H1 (cell line): Measurements from ENCODE around the gene RTTN. TPM values are rescaled to one million over a fixed set of nuclear protein-coding genes. Genes with fewer than 3 reads are reported as not detected.

Experiments used
- CTCF ChIA-PET: fragments of 300-600 bp; sonication (Branson Sonifier 250); formaldehyde crosslinking; loops from one replicate; lab custom pipeline; 2021; ENCODE audit not compliant: partially characterized antibody; lab: Charles Lee
- POLR2A ChIA-PET: fragments of 300-600 bp; sonication (Branson Sonifier 250); formaldehyde crosslinking; loops from one replicate; lab custom pipeline; 2021; ENCODE audit warnings: inconsistent platforms; ENCODE audit not compliant: partially characterized antibody; lab: Charles Lee
- DNase-seq, 2 experiments: peaks; one replicate each; pipeline versions ENCODE4 v3.0.0 to v3.0.0-alpha.2; 2010 to 2022; ENCODE audit warnings: low spot score in 2 of 2, low read depth in 1 of 2, mixed read lengths in 1 of 2
- FAIRE-seq: peaks from 2 replicates; lab custom pipeline; 2011; peaks lifted over from hg19 to GRCh38; lab: Jason Lieb, UNC
- H2AFZ ChIP-seq: 2 replicates; pipeline ENCODE4 v1.8.1; 2012; ENCODE audit warnings: low read length, inconsistent platforms
- H2AK5ac ChIP-seq: 2 replicates; pipeline ENCODE4 v1.6.1; 2013; ENCODE audit warnings: low read depth, low read length
- H2BK120ac ChIP-seq: replicated peaks from 2 replicates; pipeline ENCODE3; 2013; ENCODE audit warnings: low read depth, low read length, inconsistent platforms
- H2BK12ac ChIP-seq: 2 replicates; pipeline ENCODE4 v1.6.1; 2013; ENCODE audit warnings: low read depth, low read length
- H2BK15ac ChIP-seq: 2 replicates; pipeline ENCODE4 v1.6.1; 2013; ENCODE audit warnings: low read length
- H2BK20ac ChIP-seq: 2 replicates; pipeline ENCODE4 v1.6.1; 2013; ENCODE audit warnings: low read length
- H2BK5ac ChIP-seq: 2 replicates; pipeline ENCODE4 v1.6.1; 2013; ENCODE audit warnings: low read depth, low read length
- H3K14ac ChIP-seq: 2 replicates; pipeline ENCODE4 v1.6.1; 2013; ENCODE audit warnings: inconsistent platforms; ENCODE audit not compliant: insufficient read length
- H3K18ac ChIP-seq: 2 replicates; pipeline ENCODE4 v1.6.1; 2013; ENCODE audit warnings: low read length; ENCODE audit errors: extremely low read depth
- H3K23ac ChIP-seq: 2 replicates; pipeline ENCODE4 v1.6.1; 2013; ENCODE audit warnings: inconsistent platforms; ENCODE audit not compliant: insufficient read length
- H3K23me2 ChIP-seq: 2 replicates; pipeline ENCODE4 v1.6.1; 2013; ENCODE audit warnings: low read depth, low read length
- H3K27ac ChIP-seq: 2 replicates; pipeline ENCODE4 v1.6.1; 2011; ENCODE audit warnings: low read depth, low read length, inconsistent platforms
- H3K27me3 ChIP-seq, 4 experiments: replicated peaks in 1 of 4; 1 replicate in 1 of 4; 2 replicates in 3 of 4; pipeline versions ENCODE4 v1.6.1 to v1.8.1; 2011 to 2013; ENCODE audit warnings: low read length in 3 of 4, mild to moderate bottlenecking in 3 of 4, inconsistent platforms in 2 of 4, mixed read lengths in 2 of 4, moderate library complexity in 1 of 4; ENCODE audit not compliant: control insufficient read depth in 3 of 4, insufficient read depth in 3 of 4; ENCODE audit errors: extremely low read depth in 1 of 4
- H3K36me3 ChIP-seq, 4 experiments: 2 replicates each; pipeline versions ENCODE4 v1.6.1 to v1.8.1; 2011 to 2013; ENCODE audit warnings: mild to moderate bottlenecking in 4 of 4, low read length in 3 of 4, moderate library complexity in 2 of 4, control low read depth in 1 of 4, inconsistent platforms in 1 of 4; ENCODE audit not compliant: insufficient read depth in 4 of 4, control insufficient read depth in 2 of 4
- H3K4ac ChIP-seq: replicated peaks from 2 replicates; pipeline ENCODE3; 2013; ENCODE audit warnings: low read length, low read depth, mixed read lengths, inconsistent platforms; ENCODE audit not compliant: insufficient read length
- H3K4me1 ChIP-seq, 4 experiments: replicated peaks in 1 of 4; 1 replicate in 1 of 4; 2 replicates in 3 of 4; pipeline versions ENCODE4 v1.6.1 to v1.8.1; 2011 to 2013; ENCODE audit warnings: low read length in 3 of 4, inconsistent platforms in 2 of 4, mixed read lengths in 1 of 4; ENCODE audit not compliant: insufficient read depth in 4 of 4, control insufficient read depth in 3 of 4
- H3K4me2 ChIP-seq, 2 experiments: 2 replicates each; pipeline versions ENCODE4 v1.6.1 to v1.8.1; 2011 to 2013; ENCODE audit warnings: low read depth in 2 of 2, low read length in 2 of 2, control low read depth in 1 of 2, inconsistent platforms in 1 of 2, mild to moderate bottlenecking in 1 of 2; ENCODE audit not compliant: insufficient read depth in 1 of 2
- H3K4me3 ChIP-seq, 4 experiments: fragments of 200-600, 300-600 bp in 1 of 4; sonication (generic), shearing (Covaris generic), sonication (Bioruptor Twin) in 1 of 4; 2 replicates each; pipeline versions ENCODE4 v1.5.1 to v1.8.1; 2011 to 2016; ENCODE audit warnings: low read length in 4 of 4, low read depth in 3 of 4, control low read depth in 2 of 4, inconsistent platforms in 2 of 4, mild to moderate bottlenecking in 2 of 4, mixed read lengths in 1 of 4, moderate library complexity in 1 of 4; ENCODE audit not compliant: insufficient read depth in 2 of 4; ENCODE audit errors: extremely low read depth in 1 of 4
- H3K56ac ChIP-seq: replicated peaks from 2 replicates; pipeline ENCODE3; 2013; ENCODE audit warnings: low read depth, mild to moderate bottlenecking, mixed read lengths, low read length, inconsistent platforms; ENCODE audit not compliant: insufficient read length
- H3K79me1 ChIP-seq: 2 replicates; pipeline ENCODE4 v1.6.1; 2013; ENCODE audit warnings: low read depth, low read length, control low read depth
- H3K79me2 ChIP-seq, 2 experiments: 2 replicates each; pipeline versions ENCODE4 v1.6.1 to v1.8.1; 2012 to 2013; ENCODE audit warnings: low read length in 2 of 2, mild to moderate bottlenecking in 2 of 2, inconsistent platforms in 1 of 2; ENCODE audit not compliant: insufficient read depth in 2 of 2, control insufficient read depth in 1 of 2
- H3K9ac ChIP-seq, 4 experiments: replicated peaks in 1 of 4; 1 replicate in 1 of 4; 2 replicates in 3 of 4; pipeline versions ENCODE4 v1.6.1 to v1.8.1; 2011 to 2013; ENCODE audit warnings: low read depth in 3 of 4, low read length in 3 of 4, control low read depth in 2 of 4, mild to moderate bottlenecking in 2 of 4, moderate library complexity in 2 of 4, inconsistent platforms in 1 of 4; ENCODE audit errors: extremely low read depth in 1 of 4
- H3K9me3 ChIP-seq, 2 experiments: 2 replicates each; pipeline versions ENCODE4 v1.6.1 to v1.8.1; 2012 to 2013; ENCODE audit warnings: mild to moderate bottlenecking in 2 of 2, moderate library complexity in 2 of 2, control low read depth in 1 of 2, inconsistent platforms in 1 of 2, low read depth in 1 of 2, low read length in 1 of 2, mixed read lengths in 1 of 2; ENCODE audit not compliant: insufficient read depth in 2 of 2
- H4K20me1 ChIP-seq, 2 experiments: replicated peaks in 1 of 2; 2 replicates each; pipeline versions ENCODE3 to v1.8.1; 2011 to 2013; ENCODE audit warnings: inconsistent platforms in 2 of 2, low read length in 2 of 2, mild to moderate bottlenecking in 1 of 2; ENCODE audit not compliant: insufficient read depth in 2 of 2, control insufficient read depth in 1 of 2
- H4K5ac ChIP-seq: 2 replicates; pipeline ENCODE4 v1.6.1; 2013; ENCODE audit warnings: low read length, low read depth, mixed read lengths, inconsistent platforms; ENCODE audit not compliant: insufficient read length
- H4K8ac ChIP-seq: 2 replicates; pipeline ENCODE4 v1.8.0; 2013; ENCODE audit warnings: mild to moderate bottlenecking, moderate library complexity, low read length, inconsistent platforms; ENCODE audit not compliant: insufficient read depth; ENCODE audit errors: extremely low read depth
- H4K91ac ChIP-seq: replicated peaks from 2 replicates; pipeline ENCODE3; 2013; ENCODE audit warnings: low read length, mixed read lengths, inconsistent platforms; ENCODE audit not compliant: insufficient read length
- WGBS, 2 experiments: shearing (Covaris generic) in 1 of 2; methylation state at CpG; one replicate each; pipeline versions ENCODE4 v1.1.6 to v1.1.7; 2013 to 2015; ENCODE audit warnings: low lambda C conversion rate in 2 of 2, mixed read lengths in 2 of 2, inconsistent platforms in 1 of 2, low coverage in 1 of 2, missing lambda C conversion rate in 1 of 2; ENCODE audit not compliant: insufficient replicate concordance in 2 of 2, insufficient coverage in 1 of 2, insufficient read length in 1 of 2; ENCODE audit errors: extremely low coverage in 1 of 2, missing lambda C conversion rate in 1 of 2; 5-methylcytosine and 5-hydroxymethylcytosine counted together
- polyA plus RNA-seq, 7 experiments: library from polyadenylated mRNA; depleted of rRNA in 3 of 7; stranded (reverse) in 5 of 7; unstranded in 2 of 7; fragments of >200 nt in 5 of 7; fragments of 200-250 nt in 2 of 7; gene quantifications; 1 replicate in 5 of 7; 2 replicates in 1 of 7; 4 replicates in 1 of 7; pipeline versions ENCODE4 v1.2.1 to v1.2.3, GENCODE V29; 2011 to 2013; ENCODE audit warnings: missing spikeins in 2 of 7, mixed read lengths in 2 of 7
- total RNA-seq: library from RNA; stranded (reverse); fragmentation: NEBNext Ultra II Directional; extraction: Animal tissue kit (Norgen Biotek cat#: 25700); gene quantifications from 2 replicates; pipeline ENCODE4 v1.2.1, GENCODE V29; 2021

The RTTN gene
- total and polyA plus RNA-seq, 2 of the 8 experiments (the other 6 are each of a cell fraction or from before 2014, with no cell fraction given): 9.1 to 21.4 TPM

DNA sequence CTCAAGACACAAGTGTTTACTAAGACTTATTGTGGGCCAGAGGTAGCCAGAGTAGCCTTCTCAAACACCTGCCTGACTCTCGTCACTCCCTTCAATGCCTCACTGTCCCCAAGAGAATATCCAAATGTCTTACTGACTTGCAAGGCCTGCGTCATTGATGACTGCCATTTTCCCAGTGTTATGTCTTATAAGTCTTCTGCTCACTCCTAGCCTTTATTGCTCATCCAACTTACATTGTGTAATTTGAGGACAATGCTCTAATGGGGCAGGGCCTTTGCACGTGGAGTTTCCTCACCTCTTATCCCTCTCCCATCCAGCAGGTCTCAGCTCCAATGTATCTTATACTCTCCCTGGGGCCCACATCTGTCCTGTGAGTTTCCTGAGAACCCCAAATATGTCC is 247.7 kb downstream of the RTTN start:
- ChIA-PET POLR2A (interaction anchor here (0.5 kb wide), 1 partner anchor 248 kb away, joined by 5 read pairs; no protein-coding TSS in a partner anchor), CTCF (no interaction called here)
- Histone ChIP-seq H3K4me2 (no peak overlapping the region), H3K56ac (no peak overlapping the region), H3K14ac (no peak overlapping the region), H4K8ac (no peak overlapping the region), H3K23me2 (no peaks in the 10 kb centered on the region), H2BK12ac (no peak overlapping the region), H3K23ac (no peak overlapping the region), H4K91ac (no peak overlapping the region), H3K4ac (no peak overlapping the region), H2BK15ac (no peak overlapping the region), H2AFZ (no peak overlapping the region), H4K20me1 (no peaks in the 10 kb centered on the region), H2BK20ac (no peak overlapping the region), H3K27me3 (no peaks in the 10 kb centered on the region), H3K27ac (no peak overlapping the region), H3K4me3 (no peak overlapping the region), H3K79me2 (no peaks in the 10 kb centered on the region), H3K36me3 (no peaks in the 10 kb centered on the region), H3K9ac (no peak overlapping the region), H3K79me1 (no peaks in the 10 kb centered on the region), H3K9me3 (no peaks in the 10 kb centered on the region), H2AK5ac (no peak overlapping the region), H2BK5ac (no peak overlapping the region), H3K4me1 (0 out of 7 replicates have a peak, but pooled peaks cover 0 to 2% (median 0%) of the 10 kb centered on the region in 4 experiments), H4K5ac (no peak overlapping the region), H3K18ac (no peak overlapping the region), H2BK120ac (no peak overlapping the region)
- 94% methylated on average over 3 of the region's 3 CpGs; no CpG with 5 or more reads in 1 of the 2 experiments for WGBS, 2 experiments
- FAIRE-seq (no peak), DNase-seq (no peak)
